NCI-H1048 (cell line): Measurements from ENCODE around the gene GMIP.

Experiments
- DNase-seq: peaks from one replicate; lab custom pipeline; 2025; lab: John Stamatoyannopoulos, UW

The GMIP gene

GRCh38 chr19:19657397-19657783 is 13.9 kb upstream of the GMIP start:
- no peak for DNase-seq

DNA sequence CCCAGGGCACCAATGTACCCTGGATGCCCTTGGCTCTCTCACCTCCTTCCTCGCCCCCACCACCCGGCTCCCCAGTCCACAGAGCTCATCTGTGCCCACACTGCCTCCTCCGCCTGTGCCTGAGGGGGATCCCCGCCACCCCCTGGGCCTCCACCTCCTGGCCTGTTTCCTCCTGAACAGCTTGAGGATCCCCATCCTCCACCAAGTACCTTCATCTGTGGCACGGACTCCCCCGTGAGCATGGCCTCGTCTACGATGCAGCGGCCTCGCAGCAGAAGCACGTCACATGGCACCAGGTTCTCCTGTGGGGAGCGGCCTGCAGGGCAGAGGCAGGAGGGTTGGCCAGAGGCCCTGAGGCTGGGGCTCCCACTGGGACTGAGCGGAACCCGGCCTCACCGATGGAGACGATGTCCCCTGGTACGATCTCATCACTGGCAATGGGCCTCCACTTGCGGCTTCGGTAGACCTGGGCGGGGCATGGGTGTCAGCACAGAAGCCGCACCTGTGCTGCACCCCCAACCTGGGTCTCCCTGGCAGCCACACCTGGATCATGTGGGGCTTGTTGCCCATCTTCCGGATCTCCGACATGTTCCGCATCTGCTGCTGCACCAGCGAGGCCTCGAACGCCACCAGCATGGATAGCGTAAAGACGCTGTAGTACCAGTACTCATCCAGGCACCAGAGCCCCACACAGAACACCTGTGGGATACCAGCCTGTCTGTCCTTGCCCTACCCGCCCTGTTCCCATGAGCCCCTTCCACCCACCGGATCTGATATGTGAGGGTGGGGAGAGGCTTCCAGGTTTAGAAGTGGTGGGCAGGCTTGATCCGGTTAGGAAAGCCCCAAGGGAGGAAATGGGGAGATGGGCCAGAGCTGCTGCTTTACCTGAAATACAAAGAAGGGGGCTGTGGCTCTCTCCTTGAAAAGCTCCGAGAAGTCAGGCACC is 13.3 kb upstream of the GMIP start:
- no peak for DNase-seq

DNA sequence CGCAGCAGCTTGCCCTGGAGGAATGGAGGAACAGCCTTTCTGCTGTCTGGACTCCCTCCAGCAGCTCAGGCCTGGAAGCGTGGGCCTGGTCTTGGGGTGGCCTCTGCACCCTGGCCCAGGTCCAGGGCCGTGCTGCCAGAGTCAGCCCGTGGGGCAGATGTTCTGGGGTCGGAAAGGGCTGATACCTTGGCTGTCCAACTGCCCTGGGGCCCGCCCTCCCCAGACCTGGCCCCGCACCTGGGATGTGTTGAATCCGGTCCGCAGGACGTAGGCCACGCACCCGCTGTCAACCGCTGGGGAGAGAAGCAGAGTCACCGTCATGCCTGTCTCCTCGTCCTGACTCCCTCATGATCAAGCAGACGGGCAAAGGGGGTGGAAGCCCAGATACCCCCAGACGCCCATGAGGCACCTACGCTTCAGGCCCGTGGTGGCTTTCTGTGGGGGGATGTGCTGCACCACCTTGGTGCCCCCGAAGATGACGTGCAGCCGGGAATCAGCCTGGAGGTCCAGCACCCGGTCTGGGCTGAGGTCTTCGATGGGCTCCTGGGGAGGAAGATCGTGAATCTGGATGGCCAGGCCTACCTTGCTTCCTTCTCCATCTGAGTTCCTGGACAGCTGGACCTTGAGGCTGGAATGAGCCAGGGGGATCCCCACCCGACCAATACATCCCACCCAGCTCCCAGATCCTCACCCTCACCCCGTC is 12.3 kb upstream of the GMIP start:
- no peak for DNase-seq

- DNase-seq = no peak
These were observed 11.7 kb upstream of the GMIP start for GRCh38 chr19:19655051-19655594.

GRCh38 chr19:19654441-19654840 is 11.0 kb upstream of the GMIP start:
- no peak for DNase-seq

DNA sequence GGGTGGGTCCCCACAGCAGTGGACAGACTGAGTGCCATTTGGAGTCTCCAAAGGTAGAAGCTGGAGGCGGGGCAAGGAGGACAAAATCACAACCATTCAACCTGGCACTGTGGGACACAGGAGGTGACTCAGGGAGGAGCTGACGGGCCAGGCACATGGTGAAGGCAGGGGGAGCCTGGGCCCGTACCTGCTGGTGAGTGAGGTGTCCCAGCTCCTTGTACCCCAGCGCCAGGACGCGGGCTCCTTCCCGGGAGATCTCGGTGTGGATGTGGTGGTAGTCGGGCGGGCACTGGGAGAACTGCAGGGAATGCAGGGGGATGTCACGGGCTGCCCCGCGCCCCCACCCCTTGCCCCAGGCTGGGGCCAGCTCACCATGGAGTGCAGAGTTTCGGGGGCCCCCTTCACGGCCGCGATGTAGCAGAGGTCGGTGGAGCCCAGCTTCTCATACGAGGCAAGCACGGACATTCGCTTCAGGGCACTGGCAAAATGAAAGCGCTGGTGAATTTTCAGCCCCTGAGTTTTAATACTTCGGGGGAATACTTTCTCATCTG is 10.2 kb upstream of the GMIP start:
- DNase-seq = no peak

- no peak for DNase-seq
These were observed 9.2 kb upstream of the GMIP start for GRCh38 chr19:19652482-19653295.

DNA sequence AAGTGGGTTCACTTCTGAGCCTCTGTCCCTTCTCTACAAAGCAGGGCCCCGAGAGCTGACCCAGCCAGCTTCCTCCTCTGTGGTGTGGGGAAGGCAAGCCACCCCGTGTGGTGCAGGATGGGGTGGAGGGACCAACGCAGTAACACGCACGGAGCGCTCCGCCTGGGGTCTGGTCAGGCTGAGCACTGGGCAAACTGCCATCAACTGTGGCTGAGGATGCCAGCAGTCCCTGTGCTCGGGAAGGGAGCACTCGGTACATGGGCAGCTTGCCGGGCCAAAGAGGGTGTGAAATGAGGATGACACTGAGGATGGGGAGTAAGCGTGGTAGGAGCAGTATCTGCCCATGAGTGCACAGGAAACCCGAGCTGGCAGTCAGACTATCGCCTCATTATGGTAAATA is 7.6 kb upstream of the GMIP start:
- DNase-seq = no peak

DNA sequence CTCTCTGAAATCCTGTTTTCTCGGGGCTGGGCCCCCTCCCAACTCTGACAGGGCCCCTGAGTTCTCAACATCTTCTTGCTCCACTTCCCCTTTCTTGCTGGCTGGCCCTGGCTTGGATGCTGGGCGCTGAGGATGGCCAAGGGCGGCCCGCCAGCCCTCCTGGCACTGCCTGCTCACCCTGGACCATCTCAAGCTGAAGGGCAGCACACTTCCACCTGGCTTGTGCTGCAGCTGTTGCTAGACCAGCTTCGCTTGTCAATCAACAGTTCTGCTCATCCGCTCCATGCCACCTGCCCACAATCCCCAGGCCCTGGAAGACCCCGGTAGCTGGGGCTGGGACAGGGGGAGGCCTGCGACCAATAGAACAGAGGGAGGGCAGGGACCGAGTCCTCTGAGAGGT is 6.9 kb upstream of the GMIP start:
- no peak for DNase-seq

DNA sequence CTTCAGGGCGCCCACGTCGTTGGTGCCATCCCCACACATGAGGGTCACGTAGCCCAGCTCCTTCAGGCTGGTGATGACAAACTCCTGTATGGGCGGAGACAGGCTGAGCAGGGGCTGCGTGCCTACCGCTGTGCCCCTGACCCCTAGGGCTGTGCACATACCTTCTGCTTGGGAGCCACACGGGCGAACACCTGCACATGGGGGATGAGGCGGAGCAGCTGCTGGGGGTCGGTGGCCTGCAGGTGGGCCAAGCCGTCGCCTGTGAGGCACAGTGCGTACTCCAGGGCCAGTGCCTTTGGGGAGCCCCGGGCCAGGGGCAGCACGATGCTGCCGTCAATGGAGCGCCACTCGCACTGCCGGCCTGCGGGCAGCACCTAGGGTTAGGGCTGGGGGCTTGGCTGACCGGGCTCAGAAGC is 6.1 kb upstream of the GMIP start:
- DNase-seq = no peak

GRCh38 chr19:19649155-19649554 is 5.7 kb upstream of the GMIP start:
- no peak for DNase-seq

GRCh38 chr19:19647037-19647835 is 3.8 kb upstream of the GMIP start:
- DNase-seq = no peak

DNA sequence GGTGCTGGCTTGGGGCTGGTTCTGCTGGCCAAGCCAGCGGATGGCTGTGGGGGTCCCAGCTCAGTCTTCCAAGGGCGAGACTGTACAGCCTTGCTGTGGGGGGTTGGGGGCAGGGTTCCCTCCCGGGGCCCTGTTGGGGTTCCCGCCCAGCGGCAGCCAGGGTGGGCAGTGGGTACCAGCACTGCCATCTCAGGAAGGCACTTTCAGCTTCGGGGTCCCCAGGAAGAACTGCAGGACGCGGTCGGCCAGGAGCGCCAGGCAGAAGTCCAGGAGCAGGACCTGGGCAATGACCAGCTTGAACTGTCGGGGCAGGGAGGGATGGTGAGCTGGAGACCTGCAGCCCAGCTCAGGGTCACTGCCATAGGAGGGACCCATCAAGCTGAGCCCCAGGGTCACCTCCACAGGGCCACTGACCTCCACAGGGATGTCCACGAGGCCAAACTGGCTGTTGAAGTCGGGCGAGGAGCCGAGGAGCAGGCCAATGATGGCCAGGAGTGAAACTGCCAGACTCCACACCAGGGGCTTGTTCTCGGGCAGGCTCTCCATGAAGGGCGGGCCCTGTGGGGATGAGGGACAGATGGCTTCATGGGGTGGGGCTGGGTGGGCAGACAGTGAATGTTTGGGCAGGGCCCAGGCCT is 1.9 kb upstream of the GMIP start:
- no peak for DNase-seq

GRCh38 chr19:19644054-19644388 is 564 bp upstream of the GMIP start:
- no peak for DNase-seq

GRCh38 chr19:19642506-19643157 is 825 bp downstream of the GMIP start:
- DNase-seq = no peak

DNA sequence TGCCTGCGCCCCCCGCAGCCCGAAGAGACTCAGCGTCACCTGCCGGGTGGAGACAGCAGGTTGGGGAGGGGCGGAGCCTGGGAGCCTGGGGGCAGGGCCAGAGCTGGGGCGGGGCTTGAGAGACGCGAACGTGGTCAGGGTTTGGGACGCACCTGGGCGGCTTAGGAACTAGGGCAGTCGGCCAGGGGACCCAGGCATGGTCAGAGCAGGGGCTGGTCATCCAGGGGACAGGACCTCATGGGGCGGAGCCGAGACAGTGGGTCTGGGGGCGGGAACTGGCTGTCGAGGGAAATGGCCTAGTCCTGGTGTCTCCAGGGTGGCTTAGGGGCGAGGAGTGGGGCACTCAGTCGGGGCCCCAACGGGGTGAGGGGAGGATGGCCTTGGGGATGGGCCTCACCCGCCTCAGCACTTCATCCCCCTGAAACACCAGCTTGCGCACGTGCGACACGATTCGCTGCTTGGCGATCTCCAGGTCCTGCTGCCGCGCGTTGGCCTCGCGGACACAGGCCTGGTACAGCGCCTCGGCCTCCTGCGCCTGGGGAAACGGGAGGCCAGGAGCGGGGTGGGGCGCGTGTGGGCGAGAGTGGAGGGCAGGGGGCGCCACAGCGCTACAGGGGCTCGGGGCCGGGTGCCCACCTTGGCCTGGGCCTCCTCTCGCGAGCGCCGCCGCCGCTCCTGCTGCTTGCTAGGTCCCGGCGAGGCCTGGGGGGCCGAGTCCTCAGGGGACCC is 5.8 kb downstream of the GMIP start:
- no peak for DNase-seq

GRCh38 chr19:19637186-19637522 is 6.3 kb downstream of the GMIP start:
- no peak for DNase-seq

DNA sequence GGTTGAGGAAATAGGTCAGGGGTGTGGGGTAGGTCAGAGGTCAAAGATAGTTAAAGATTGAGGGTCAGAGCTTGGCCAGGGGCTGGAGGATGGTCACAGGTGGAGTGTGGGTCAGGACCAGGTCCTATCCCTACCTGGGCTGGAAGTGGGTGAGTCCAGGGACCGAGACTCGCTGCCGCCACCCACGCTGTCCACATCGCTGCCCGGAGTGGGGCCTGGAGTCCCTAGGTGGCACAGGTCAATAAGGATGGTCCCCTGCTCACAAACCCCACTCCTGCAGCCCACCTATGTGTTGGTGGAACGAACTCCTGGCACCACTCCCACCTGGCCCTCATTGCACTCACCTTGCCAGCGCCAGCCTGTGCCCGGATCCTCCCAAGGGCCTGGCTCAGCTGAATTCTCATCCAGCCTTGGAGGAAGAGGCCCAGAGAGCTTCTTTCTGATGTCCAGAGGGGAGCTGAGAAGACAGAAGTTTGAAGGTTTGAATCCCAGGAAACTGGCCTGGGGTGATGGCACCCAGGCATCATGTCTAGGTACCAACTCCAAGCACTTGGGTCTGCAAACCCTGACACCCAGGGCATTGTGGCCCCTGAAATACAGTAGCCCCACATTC is 6.8 kb downstream of the GMIP start:
- DNase-seq = no peak

- no peak for DNase-seq
These were observed 8.1 kb downstream of the GMIP start for GRCh38 chr19:19635313-19635702.
